H1 (cell line): ENCODE data around the gene LY6G5B. TPM values are rescaled to one million over a fixed set of nuclear protein-coding genes. Genes with fewer than 3 reads are reported as not detected.

Experiments used
- CTCF ChIA-PET: fragments of 300-600 bp; sonication (Branson Sonifier 250); formaldehyde crosslinking; loops from one replicate; lab custom pipeline; 2021; ENCODE audit not compliant: partially characterized antibody; lab: Charles Lee
- POLR2A ChIA-PET: fragments of 300-600 bp; sonication (Branson Sonifier 250); formaldehyde crosslinking; loops from one replicate; lab custom pipeline; 2021; ENCODE audit warnings: inconsistent platforms; ENCODE audit not compliant: partially characterized antibody; lab: Charles Lee
- DNase-seq, 2 experiments: peaks; one replicate each; pipeline versions ENCODE4 v3.0.0 to v3.0.0-alpha.2; 2010 to 2022; ENCODE audit warnings: low spot score in 2 of 2, low read depth in 1 of 2, mixed read lengths in 1 of 2
- FAIRE-seq: peaks from 2 replicates; lab custom pipeline; 2011; peaks lifted over from hg19 to GRCh38; lab: Jason Lieb, UNC
- H2AFZ ChIP-seq: 2 replicates; pipeline ENCODE4 v1.8.1; 2012; ENCODE audit warnings: low read length, inconsistent platforms
- H2AK5ac ChIP-seq: 2 replicates; pipeline ENCODE4 v1.6.1; 2013; ENCODE audit warnings: low read depth, low read length
- H2BK120ac ChIP-seq: replicated peaks from 2 replicates; pipeline ENCODE3; 2013; ENCODE audit warnings: low read depth, low read length, inconsistent platforms
- H2BK12ac ChIP-seq: 2 replicates; pipeline ENCODE4 v1.6.1; 2013; ENCODE audit warnings: low read depth, low read length
- H2BK15ac ChIP-seq: 2 replicates; pipeline ENCODE4 v1.6.1; 2013; ENCODE audit warnings: low read length
- H2BK20ac ChIP-seq: 2 replicates; pipeline ENCODE4 v1.6.1; 2013; ENCODE audit warnings: low read length
- H2BK5ac ChIP-seq: 2 replicates; pipeline ENCODE4 v1.6.1; 2013; ENCODE audit warnings: low read depth, low read length
- H3K14ac ChIP-seq: 2 replicates; pipeline ENCODE4 v1.6.1; 2013; ENCODE audit warnings: inconsistent platforms; ENCODE audit not compliant: insufficient read length
- H3K18ac ChIP-seq: 2 replicates; pipeline ENCODE4 v1.6.1; 2013; ENCODE audit warnings: low read length; ENCODE audit errors: extremely low read depth
- H3K23ac ChIP-seq: 2 replicates; pipeline ENCODE4 v1.6.1; 2013; ENCODE audit warnings: inconsistent platforms; ENCODE audit not compliant: insufficient read length
- H3K23me2 ChIP-seq: 2 replicates; pipeline ENCODE4 v1.6.1; 2013; ENCODE audit warnings: low read depth, low read length
- H3K27ac ChIP-seq: 2 replicates; pipeline ENCODE4 v1.6.1; 2011; ENCODE audit warnings: low read depth, low read length, inconsistent platforms
- H3K27me3 ChIP-seq, 4 experiments: replicated peaks in 1 of 4; 1 replicate in 1 of 4; 2 replicates in 3 of 4; pipeline versions ENCODE4 v1.6.1 to v1.8.1; 2011 to 2013; ENCODE audit warnings: low read length in 3 of 4, mild to moderate bottlenecking in 3 of 4, inconsistent platforms in 2 of 4, mixed read lengths in 2 of 4, moderate library complexity in 1 of 4; ENCODE audit not compliant: control insufficient read depth in 3 of 4, insufficient read depth in 3 of 4; ENCODE audit errors: extremely low read depth in 1 of 4
- H3K36me3 ChIP-seq, 4 experiments: 2 replicates each; pipeline versions ENCODE4 v1.6.1 to v1.8.1; 2011 to 2013; ENCODE audit warnings: mild to moderate bottlenecking in 4 of 4, low read length in 3 of 4, moderate library complexity in 2 of 4, control low read depth in 1 of 4, inconsistent platforms in 1 of 4; ENCODE audit not compliant: insufficient read depth in 4 of 4, control insufficient read depth in 2 of 4
- H3K4ac ChIP-seq: replicated peaks from 2 replicates; pipeline ENCODE3; 2013; ENCODE audit warnings: low read length, low read depth, mixed read lengths, inconsistent platforms; ENCODE audit not compliant: insufficient read length
- H3K4me1 ChIP-seq, 4 experiments: replicated peaks in 1 of 4; 1 replicate in 1 of 4; 2 replicates in 3 of 4; pipeline versions ENCODE4 v1.6.1 to v1.8.1; 2011 to 2013; ENCODE audit warnings: low read length in 3 of 4, inconsistent platforms in 2 of 4, mixed read lengths in 1 of 4; ENCODE audit not compliant: insufficient read depth in 4 of 4, control insufficient read depth in 3 of 4
- H3K4me2 ChIP-seq, 2 experiments: 2 replicates each; pipeline versions ENCODE4 v1.6.1 to v1.8.1; 2011 to 2013; ENCODE audit warnings: low read depth in 2 of 2, low read length in 2 of 2, control low read depth in 1 of 2, inconsistent platforms in 1 of 2, mild to moderate bottlenecking in 1 of 2; ENCODE audit not compliant: insufficient read depth in 1 of 2
- H3K4me3 ChIP-seq, 4 experiments: fragments of 200-600, 300-600 bp in 1 of 4; sonication (generic), shearing (Covaris generic), sonication (Bioruptor Twin) in 1 of 4; 2 replicates each; pipeline versions ENCODE4 v1.5.1 to v1.8.1; 2011 to 2016; ENCODE audit warnings: low read length in 4 of 4, low read depth in 3 of 4, control low read depth in 2 of 4, inconsistent platforms in 2 of 4, mild to moderate bottlenecking in 2 of 4, mixed read lengths in 1 of 4, moderate library complexity in 1 of 4; ENCODE audit not compliant: insufficient read depth in 2 of 4; ENCODE audit errors: extremely low read depth in 1 of 4
- H3K56ac ChIP-seq: replicated peaks from 2 replicates; pipeline ENCODE3; 2013; ENCODE audit warnings: low read depth, mild to moderate bottlenecking, mixed read lengths, low read length, inconsistent platforms; ENCODE audit not compliant: insufficient read length
- H3K79me1 ChIP-seq: 2 replicates; pipeline ENCODE4 v1.6.1; 2013; ENCODE audit warnings: low read depth, low read length, control low read depth
- H3K79me2 ChIP-seq, 2 experiments: 2 replicates each; pipeline versions ENCODE4 v1.6.1 to v1.8.1; 2012 to 2013; ENCODE audit warnings: low read length in 2 of 2, mild to moderate bottlenecking in 2 of 2, inconsistent platforms in 1 of 2; ENCODE audit not compliant: insufficient read depth in 2 of 2, control insufficient read depth in 1 of 2
- H3K9ac ChIP-seq, 4 experiments: replicated peaks in 1 of 4; 1 replicate in 1 of 4; 2 replicates in 3 of 4; pipeline versions ENCODE4 v1.6.1 to v1.8.1; 2011 to 2013; ENCODE audit warnings: low read depth in 3 of 4, low read length in 3 of 4, control low read depth in 2 of 4, mild to moderate bottlenecking in 2 of 4, moderate library complexity in 2 of 4, inconsistent platforms in 1 of 4; ENCODE audit errors: extremely low read depth in 1 of 4
- H3K9me3 ChIP-seq, 2 experiments: 2 replicates each; pipeline versions ENCODE4 v1.6.1 to v1.8.1; 2012 to 2013; ENCODE audit warnings: mild to moderate bottlenecking in 2 of 2, moderate library complexity in 2 of 2, control low read depth in 1 of 2, inconsistent platforms in 1 of 2, low read depth in 1 of 2, low read length in 1 of 2, mixed read lengths in 1 of 2; ENCODE audit not compliant: insufficient read depth in 2 of 2
- H4K20me1 ChIP-seq, 2 experiments: replicated peaks in 1 of 2; 2 replicates each; pipeline versions ENCODE3 to v1.8.1; 2011 to 2013; ENCODE audit warnings: inconsistent platforms in 2 of 2, low read length in 2 of 2, mild to moderate bottlenecking in 1 of 2; ENCODE audit not compliant: insufficient read depth in 2 of 2, control insufficient read depth in 1 of 2
- H4K5ac ChIP-seq: 2 replicates; pipeline ENCODE4 v1.6.1; 2013; ENCODE audit warnings: low read length, low read depth, mixed read lengths, inconsistent platforms; ENCODE audit not compliant: insufficient read length
- H4K8ac ChIP-seq: 2 replicates; pipeline ENCODE4 v1.8.0; 2013; ENCODE audit warnings: mild to moderate bottlenecking, moderate library complexity, low read length, inconsistent platforms; ENCODE audit not compliant: insufficient read depth; ENCODE audit errors: extremely low read depth
- H4K91ac ChIP-seq: replicated peaks from 2 replicates; pipeline ENCODE3; 2013; ENCODE audit warnings: low read length, mixed read lengths, inconsistent platforms; ENCODE audit not compliant: insufficient read length
- BCL11A ChIP-seq, 2 experiments: IDR thresholded peaks; one replicate each; pipeline ENCODE4 v1.6.1; 2011; ENCODE audit warnings: low read depth in 2 of 2, low read length in 2 of 2, mild to moderate bottlenecking in 2 of 2
- CBX5 ChIP-seq: fragments of 300-800, 300-1000 bp; sonication (generic); IDR thresholded peaks from 2 replicates; pipeline ENCODE4 v1.7.1; 2016; ENCODE audit warnings: antibody characterized with exemption, low read length, low read depth
- CHD1 ChIP-seq: IDR thresholded peaks from 2 replicates; pipeline ENCODE4 v1.6.1; 2012; ENCODE audit warnings: low read depth, low read length, improper control_type of control experiment
- CHD2 ChIP-seq: IDR thresholded peaks from 2 replicates; pipeline ENCODE4 v1.6.1; 2012; ENCODE audit warnings: low read length, improper control_type of control experiment
- E2F6 ChIP-seq: IDR thresholded peaks from 2 replicates; pipeline ENCODE4 v1.6.1; 2012; ENCODE audit warnings: inconsistent platforms
- HDAC2 ChIP-seq, 2 experiments: fragments of 300-600 bp in 1 of 2; sonication (generic) in 1 of 2; IDR thresholded peaks; 2 replicates each; pipeline ENCODE4 v1.6.1; 2011 to 2012; ENCODE audit warnings: low read depth in 2 of 2, low read length in 2 of 2, mild to moderate bottlenecking in 2 of 2, moderate library complexity in 2 of 2, borderline replicate concordance in 1 of 2, inconsistent platforms in 1 of 2
- JUND ChIP-seq: IDR thresholded peaks from 2 replicates; pipeline ENCODE4 v1.6.1; 2011; ENCODE audit warnings: mild to moderate bottlenecking, improper control_type of control experiment, low read length
- KDM4A ChIP-seq: IDR thresholded peaks from one replicate; pipeline ENCODE4 v1.7.1; 2012; ENCODE audit warnings: low read depth, mild to moderate bottlenecking, moderate library complexity, low read length, inconsistent platforms; ENCODE audit not compliant: severe bottlenecking
- NANOG ChIP-seq: IDR thresholded peaks from 2 replicates; pipeline ENCODE4 v1.6.1; 2011; ENCODE audit warnings: low read length, low read depth, mild to moderate bottlenecking, inconsistent platforms; ENCODE audit not compliant: insufficient read depth, poor library complexity, severe bottlenecking
- RFX5 ChIP-seq: IDR thresholded peaks from 2 replicates; pipeline ENCODE4 v1.6.1; 2011; ENCODE audit warnings: low read depth, low read length, improper control_type of control experiment, borderline replicate concordance
- SP1 ChIP-seq: IDR thresholded peaks from 2 replicates; pipeline ENCODE4 v1.6.1; 2011; ENCODE audit warnings: low read depth, low read length
- SP4 ChIP-seq: IDR thresholded peaks from 2 replicates; pipeline ENCODE4 v1.6.1; 2012; ENCODE audit warnings: low read length, inconsistent platforms
- SRF ChIP-seq: IDR thresholded peaks from 2 replicates; pipeline ENCODE4 v1.6.1; 2011; ENCODE audit warnings: mild to moderate bottlenecking, low read depth, low read length, moderate library complexity
- ZNF274 ChIP-seq: IDR thresholded peaks from 2 replicates; pipeline ENCODE4 v1.7.0; 2012; ENCODE audit warnings: low read length, borderline replicate concordance; ENCODE audit errors: extremely low read depth
- WGBS, 2 experiments: shearing (Covaris generic) in 1 of 2; methylation state at CpG; one replicate each; pipeline versions ENCODE4 v1.1.6 to v1.1.7; 2013 to 2015; ENCODE audit warnings: low lambda C conversion rate in 2 of 2, mixed read lengths in 2 of 2, inconsistent platforms in 1 of 2, low coverage in 1 of 2, missing lambda C conversion rate in 1 of 2; ENCODE audit not compliant: insufficient replicate concordance in 2 of 2, insufficient coverage in 1 of 2, insufficient read length in 1 of 2; ENCODE audit errors: extremely low coverage in 1 of 2, missing lambda C conversion rate in 1 of 2; 5-methylcytosine and 5-hydroxymethylcytosine counted together
- polyA plus RNA-seq, 7 experiments: library from polyadenylated mRNA; depleted of rRNA in 3 of 7; stranded (reverse) in 5 of 7; unstranded in 2 of 7; fragments of >200 nt in 5 of 7; fragments of 200-250 nt in 2 of 7; gene quantifications; 1 replicate in 5 of 7; 2 replicates in 1 of 7; 4 replicates in 1 of 7; pipeline versions ENCODE4 v1.2.1 to v1.2.3, GENCODE V29; 2011 to 2013; ENCODE audit warnings: missing spikeins in 2 of 7, mixed read lengths in 2 of 7
- total RNA-seq: library from RNA; stranded (reverse); fragmentation: NEBNext Ultra II Directional; extraction: Animal tissue kit (Norgen Biotek cat#: 25700); gene quantifications from 2 replicates; pipeline ENCODE4 v1.2.1, GENCODE V29; 2021

The LY6G5B gene
- total and polyA plus RNA-seq, 2 of the 8 experiments (the other 6 are each of a cell fraction or from before 2014, with no cell fraction given): 10.6 to 12.6 TPM

GRCh38 chr6:31640612-31641011, 29.2 kb upstream of the LY6G5B start:
- FAIRE-seq (no peak), DNase-seq (no peak)
- H3K36me3 ChIP-seq: peaks cover 56 to 93% (median 77%) of the 10 kb centered on the region in 4 experiments
- H3K14ac ChIP-seq: no peak overlapping the region
- H3K4ac ChIP-seq: no peak overlapping the region
- no peaks in the 10 kb centered on the region for H3K4me1 ChIP-seq
- H2BK12ac ChIP-seq: no peak overlapping the region
- H4K5ac ChIP-seq: no peak overlapping the region
- H3K4me2 ChIP-seq: no peak overlapping the region
- no peak overlapping the region for H3K27ac ChIP-seq
- H3K18ac ChIP-seq: no peak overlapping the region
- no peak overlapping the region for H4K91ac ChIP-seq
- H2BK120ac ChIP-seq: no peak overlapping the region
- H3K79me1 ChIP-seq: no peaks in the 10 kb centered on the region; the same call in none of the 2 replicates
- no peaks in the 10 kb centered on the region for H3K23me2 ChIP-seq
- no peak overlapping the region for H2AFZ ChIP-seq
- H4K20me1 ChIP-seq: peaks cover 7 to 12% of the 10 kb centered on the region in 2 experiments
- ChIA-PET CTCF (interaction anchor here (0.8 to 1.3 kb wide), 3 partner anchors 9 to 24 kb away, joined by 3 to 5 read pairs (median 4); partner anchors contain the start of gene GPANK1), POLR2A (interaction anchor here (1.0 to 34.9 kb wide), 10 partner anchors 15 to 165 kb away, joined by 3 to 883 read pairs (median 6); partner anchors contain the start of genes ABHD16A, APOM, BAG6 and C6orf47)
- no peak overlapping the region for H2BK5ac ChIP-seq
- H3K56ac ChIP-seq: no peak overlapping the region
- no peak overlapping the region for H3K23ac ChIP-seq
- no peaks in the 10 kb centered on the region for H3K27me3 ChIP-seq
- H3K4me3 ChIP-seq: no peak overlapping the region
- H2BK15ac ChIP-seq: no peak overlapping the region
- no peak overlapping the region for H2BK20ac ChIP-seq
- no peaks in the 10 kb centered on the region for H3K9me3 ChIP-seq
- H2AK5ac ChIP-seq: no peak overlapping the region
- WGBS, 2 experiments: 94% methylated on average over 6 of the region's 6 CpGs; no CpG with 5 or more reads in 1 of the 2 experiments
- H3K9ac ChIP-seq: no peak overlapping the region
- H4K8ac ChIP-seq: no peak overlapping the region
- H3K79me2 ChIP-seq: no peaks in the 10 kb centered on the region
- no peak for TF ChIP-seq ZNF274
- no peak for TF ChIP-seq SP1
- TF ChIP-seq RFX5: no peak
- TF ChIP-seq HDAC2 (IDR thresholded peaks at IDR 0.05; ENCODE audit: borderline replicate concordance in 1 of 2, low read depth in 2 of 2, low read length in 2 of 2): no peak
- TF ChIP-seq BCL11A (IDR thresholded peaks at IDR 0.05; ENCODE audit: low read depth in 2 of 2, low read length in 2 of 2): no peak
- TF ChIP-seq CBX5: no peak
- no peak for TF ChIP-seq CHD2
- TF ChIP-seq NANOG: no peak
- TF ChIP-seq SRF: no peak
- no peak for TF ChIP-seq JUND
- no peak for TF ChIP-seq SP4
- no peak for TF ChIP-seq E2F6
- no peak for TF ChIP-seq CHD1
- no peak for TF ChIP-seq KDM4A
